Keratinocyte (primary cell): ENCODE data around the gene C11orf16. TPM values are rescaled to one million over a fixed set of nuclear protein-coding genes. Genes with fewer than 3 reads are reported as not detected.
A peak's percentile ranks its signal among the peaks of the same experiment; 100 is the strongest.

Experiments used
- DNase-seq: peaks from one replicate; pipeline ENCODE4 v3.0.0-alpha.2; 2011; ENCODE audit warnings: low read depth, missing footprints, low spot score
- FAIRE-seq: peaks from 2 replicates; lab custom pipeline; 2011; peaks lifted over from hg19 to GRCh38; lab: Jason Lieb, UNC
- H2AFZ ChIP-seq: 2 replicates; pipeline ENCODE4 v1.6.0; 2012; ENCODE audit warnings: low read length, control low read depth, inconsistent platforms; ENCODE audit not compliant: control insufficient read depth
- H3K27ac ChIP-seq: 2 replicates; pipeline ENCODE4 v1.5.1; 2011; ENCODE audit warnings: low read length; ENCODE audit not compliant: control insufficient read depth, insufficient read depth
- H3K27me3 ChIP-seq: 3 replicates; pipeline ENCODE4 v1.6.0; 2011; ENCODE audit warnings: low read length; ENCODE audit not compliant: control insufficient read depth, insufficient read depth; ENCODE audit errors: extremely low read depth
- H3K36me3 ChIP-seq, 2 experiments: 2 replicates in 1 of 2; 3 replicates in 1 of 2; pipeline ENCODE4 v1.5.1; 2011; ENCODE audit warnings: low read length in 2 of 2, mild to moderate bottlenecking in 1 of 2; ENCODE audit not compliant: control insufficient read depth in 2 of 2, insufficient read depth in 2 of 2; ENCODE audit errors: extremely low read depth in 1 of 2
- H3K4me1 ChIP-seq: 3 replicates; pipeline ENCODE4 v1.5.1; 2011; ENCODE audit warnings: low read length; ENCODE audit not compliant: control insufficient read depth, insufficient read depth; ENCODE audit errors: extremely low read depth
- H3K4me2 ChIP-seq: 3 replicates; pipeline ENCODE4 v1.6.0; 2011; ENCODE audit warnings: low read depth, low read length; ENCODE audit not compliant: control insufficient read depth, insufficient read depth; ENCODE audit errors: extremely low read depth
- H3K4me3 ChIP-seq, 3 experiments: fragments of 200-600 bp in 1 of 3; sonication (generic) in 1 of 3; 2 replicates in 2 of 3; 3 replicates in 1 of 3; pipeline ENCODE4 v1.5.1; 2011 to 2016; ENCODE audit warnings: low read length in 3 of 3, mild to moderate bottlenecking in 3 of 3, control low read depth in 2 of 3, inconsistent platforms in 1 of 3, low read depth in 1 of 3, mixed read lengths in 1 of 3, mixed run types in 1 of 3, moderate library complexity in 1 of 3; ENCODE audit not compliant: control insufficient read depth in 2 of 3, insufficient read depth in 2 of 3; ENCODE audit errors: extremely low read depth in 1 of 3
- H3K79me2 ChIP-seq: 2 replicates; pipeline ENCODE4 v1.6.0; 2012; ENCODE audit warnings: low read length; ENCODE audit not compliant: control insufficient read depth, insufficient read depth
- H3K9ac ChIP-seq: 3 replicates; pipeline ENCODE4 v1.6.0; 2011; ENCODE audit warnings: low read length; ENCODE audit not compliant: control insufficient read depth, insufficient read depth; ENCODE audit errors: extremely low read depth
- H3K9me1 ChIP-seq: 3 replicates; pipeline ENCODE4 v1.6.0; 2011; ENCODE audit warnings: low read length; ENCODE audit not compliant: control insufficient read depth, insufficient read depth; ENCODE audit errors: extremely low read depth
- H3K9me3 ChIP-seq: 2 replicates; pipeline ENCODE4 v1.5.1; 2012; ENCODE audit warnings: low read depth, low read length; ENCODE audit not compliant: control insufficient read depth
- H4K20me1 ChIP-seq: 3 replicates; pipeline ENCODE4 v1.6.0; 2011; ENCODE audit warnings: low read length; ENCODE audit not compliant: control insufficient read depth, insufficient read depth; ENCODE audit errors: extremely low read depth
- CTCF ChIP-seq, 3 experiments: IDR thresholded peaks in 1 of 3; conservative IDR thresholded peaks in 1 of 3; optimal IDR thresholded peaks in 1 of 3; 2 replicates in 2 of 3; 3 replicates in 1 of 3; pipeline versions ENCODE3 to v1.5.1; 2011; ENCODE audit warnings: low read length in 3 of 3, mild to moderate bottlenecking in 3 of 3, moderate library complexity in 2 of 3, control low read depth in 1 of 3, inconsistent platforms in 1 of 3; ENCODE audit not compliant: insufficient read depth in 2 of 3; ENCODE audit errors: extremely low read depth in 1 of 3
- EZH2 ChIP-seq: IDR thresholded peaks from one replicate; pipeline ENCODE4 v1.6.1; 2012; ENCODE audit warnings: inconsistent platforms, mild to moderate bottlenecking, low read length, moderate library complexity
- dilution Hi-C: fragments of 300-500 bp; cut with MboI; formaldehyde crosslinking; loops from one replicate; pipeline ENCODE4 v1.7.0; 2020; ENCODE audit warnings: low sequenced_read_pairs; ENCODE audit not compliant: extremely low pct_ligation_motif_present
- polyA plus RNA-seq, 5 experiments: library from polyadenylated mRNA; depleted of rRNA in 3 of 5; stranded (reverse) in 3 of 5; stranded (forward) in 1 of 5; unstranded in 1 of 5; fragments of >200 nt; gene quantifications; 1 replicate in 1 of 5; 2 replicates in 3 of 5; 3 replicates in 1 of 5; pipeline versions ENCODE4 v1.2.1 to v1.2.3, GENCODE V29; 2011 to 2012; ENCODE audit warnings: missing spikeins in 2 of 5, low read depth in 1 of 5, low replicate concordance in 1 of 5

C11orf16 gene
- polyA plus RNA-seq, 1 donor (not counting 4 experiments of a cell fraction or from before 2014, with no cell fraction given), result not detected

- H3K9me1 ChIP-seq, result no peaks in the 10 kb centered on the region
- no peak overlapping the region for H3K27ac ChIP-seq
- H3K9me3 ChIP-seq, result no peaks in the 10 kb centered on the region
- TF ChIP-seq EZH2 (no peak), CTCF (optimal IDR thresholded peaks at IDR 0.05 in 1 of 3, IDR thresholded peaks at IDR 0.05 in 1 of 3, conservative IDR thresholded peaks at IDR 0.05 in 1 of 3; ENCODE audit: extremely low read depth in 1 of 3, insufficient read depth in 2 of 3, low read length in 3 of 3) (no peak)
- H4K20me1 ChIP-seq, result no peaks in the 10 kb centered on the region
- peaks cover 12% of the 10 kb centered on the region for H3K79me2 ChIP-seq
- H3K27me3 ChIP-seq, result no peaks in the 10 kb centered on the region
- dilution Hi-C loops, result no loop called here
- peaks cover 0 to under 1% of the 10 kb centered on the region in 2 experiments for H3K36me3 ChIP-seq
- H3K4me2 ChIP-seq, result no peak overlapping the region
- H2AFZ ChIP-seq, result no peak overlapping the region
- H3K4me1 ChIP-seq, result peaks cover 38% of the 10 kb centered on the region
- H3K9ac ChIP-seq, result no peak overlapping the region
- DNase-seq (no peak), FAIRE-seq (no peak)
- H3K4me3 ChIP-seq, result no peak overlapping the region
Measured at GRCh38 chr11:8908099-8908498, 24.6 kb downstream of the C11orf16 start.

- Histone ChIP-seq H2AFZ (no peak overlapping the region), H3K9ac (no peak overlapping the region), H4K20me1 (no peaks in the 10 kb centered on the region), H3K4me3 (no peak overlapping the region), H3K9me1 (no peaks in the 10 kb centered on the region), H3K27me3 (no peaks in the 10 kb centered on the region), H3K36me3 (no peaks in the 10 kb centered on the region), H3K4me2 (peak overlapping the region; percentile 27), H3K79me2 (peaks cover 7% of the 10 kb centered on the region), H3K9me3 (no peaks in the 10 kb centered on the region), H3K4me1 (peaks cover 33% of the 10 kb centered on the region), H3K27ac (peak overlapping the region; percentile 45)
- dilution Hi-C loops, result no loop called here
- DNase-seq, result no peak
- no peak for FAIRE-seq
- TF ChIP-seq CTCF (optimal IDR thresholded peaks at IDR 0.05 in 1 of 3, IDR thresholded peaks at IDR 0.05 in 1 of 3, conservative IDR thresholded peaks at IDR 0.05 in 1 of 3; ENCODE audit: extremely low read depth in 1 of 3, insufficient read depth in 2 of 3, low read length in 3 of 3) (no peak), EZH2 (no peak)
Measured at GRCh38 chr11:8907116-8907515, 25.6 kb downstream of the C11orf16 start.
